Measurements from ENCODE around the gene MBLAC2.

MBLAC2 gene

GRCh38 chr5:90446961-90447360 lies 27.6 kb downstream of the MBLAC2 start:
- no peak for DNase-seq

GRCh38 chr5:90440644-90441043 lies 33.9 kb downstream of the MBLAC2 start:
- DNase-seq, result no peak

GRCh38 chr5:90438100-90438499 lies 36.5 kb downstream of the MBLAC2 start:
- DNase-seq, result no peak

- no peak for DNase-seq
These were observed 36.9 kb downstream of the MBLAC2 start for GRCh38 chr5:90437663-90438062.

GRCh38 chr5:90434116-90434714 lies 40.4 kb downstream of the MBLAC2 start:
- peak; percentile 7 for DNase-seq

- DNase-seq, result no peak
These were observed 50.3 kb downstream of the MBLAC2 start for GRCh38 chr5:90424245-90424644.

GRCh38 chr5:90421136-90421535 lies 53.4 kb downstream of the MBLAC2 start:
- DNase-seq, result no peak

- no peak for DNase-seq
These were observed 56.4 kb downstream of the MBLAC2 start for GRCh38 chr5:90418214-90418613.

GRCh38 chr5:90410178-90410762 lies 64.3 kb downstream of the MBLAC2 start:
- no peak for DNase-seq

- peak; percentile 89 for DNase-seq
These were observed 65.0 kb downstream of the MBLAC2 start, which contains the start of gene CETN3 for GRCh38 chr5:90409318-90410177. Gene CETN3, minus strand, starts transcription at chr5:90409756. Its CDS starts 95 bp downstream, at chr5:90409661.

- DNase-seq, result no peak
These were observed 65.8 kb downstream of the MBLAC2 start for GRCh38 chr5:90408571-90409317.
